Sigmoid colon (tissue), 4 donors: ENCODE results near the gene ATOH8.

ENCODE experiments used
- CTCF ChIP-seq, 4 experiments: fragments of 450-650 bp in 3 of 4; fragments of 200-600 bp in 1 of 4; IDR thresholded peaks; one replicate each; pipeline ENCODE4 v1.5.1; 2016 to 2019; ENCODE audit warnings: antibody characterized with exemption in 4 of 4, mild to moderate bottlenecking in 3 of 4, moderate library complexity in 2 of 4
- POLR2AphosphoS5 ChIP-seq, 4 donors: sonication (generic); formaldehyde crosslinking; IDR thresholded peaks; one replicate each; pipeline ENCODE4 v1.6.1; 2017; ENCODE audit warnings: antibody characterized with exemption in 4 of 4

DNA sequence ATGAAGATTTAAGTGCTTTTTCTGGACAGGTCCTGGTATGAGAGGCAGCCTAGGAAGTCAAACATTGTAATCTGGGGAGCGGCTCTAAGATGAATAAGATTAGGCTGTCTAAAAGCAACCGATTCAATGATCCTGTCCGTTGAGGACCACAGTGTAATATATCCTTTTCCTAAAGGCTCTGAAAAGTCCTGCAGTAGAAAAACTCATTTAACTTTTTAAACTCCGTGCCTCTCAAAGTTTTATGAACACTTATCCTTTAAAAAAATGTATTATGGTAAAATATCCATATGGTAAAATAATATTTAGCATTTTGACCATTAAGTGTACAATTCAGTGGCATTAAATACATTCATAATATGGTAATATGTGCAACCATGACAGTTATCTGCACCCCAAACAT is 39.8 kb downstream of the ATOH8 start:
- TF ChIP-seq CTCF (IDR thresholded peaks at IDR 0.05) (no peak), POLR2AphosphoS5 (IDR thresholded peaks at IDR 0.05) (no peak)
